Liver (tissue), 9 donors: ENCODE data around the gene ABCD3. TPM values are rescaled to one million over a fixed set of nuclear protein-coding genes. Genes with fewer than 3 reads are reported as not detected.

Experiments used
- DNase-seq: peaks from one replicate; pipeline ENCODE4 v3.0.0-alpha.2; 2017; ENCODE audit warnings: low spot score
- H3K27ac ChIP-seq, 2 donors: one replicate each; pipeline ENCODE4 v1.7.0; 2013; ENCODE audit warnings: inconsistent platforms in 2 of 2, low read length in 2 of 2, control low read depth in 1 of 2, low read depth in 1 of 2, mild to moderate bottlenecking in 1 of 2
- H3K27me3 ChIP-seq, 4 donors: one replicate each; pipeline versions ENCODE4 v1.6.1 to v1.7.0; 2013; ENCODE audit warnings: low read length in 3 of 4, inconsistent platforms in 1 of 4, mild to moderate bottlenecking in 1 of 4, moderate library complexity in 1 of 4; ENCODE audit not compliant: control insufficient read depth in 4 of 4, insufficient read depth in 4 of 4
- H3K36me3 ChIP-seq, 4 donors: one replicate each; pipeline versions ENCODE4 v1.6.1 to v1.7.0; 2013; ENCODE audit warnings: low read length in 3 of 4, mild to moderate bottlenecking in 3 of 4, low read depth in 1 of 4, moderate library complexity in 1 of 4; ENCODE audit not compliant: control insufficient read depth in 4 of 4, insufficient read depth in 3 of 4
- H3K4me1 ChIP-seq, 4 donors: one replicate each; pipeline versions ENCODE4 v1.6.1 to v1.7.0; 2013; ENCODE audit warnings: low read length in 3 of 4, mild to moderate bottlenecking in 3 of 4, moderate library complexity in 1 of 4; ENCODE audit not compliant: control insufficient read depth in 4 of 4, insufficient read depth in 4 of 4
- H3K4me3 ChIP-seq, 3 donors: one replicate each; pipeline versions ENCODE4 v1.6.1 to v1.7.0; 2013; ENCODE audit warnings: low read length in 3 of 3, control low read depth in 1 of 3, low read depth in 1 of 3, mild to moderate bottlenecking in 1 of 3
- H3K9ac ChIP-seq, 2 donors: one replicate each; pipeline ENCODE4 v1.7.0; 2013; ENCODE audit warnings: low read length in 2 of 2, mild to moderate bottlenecking in 2 of 2, moderate library complexity in 2 of 2, control low read depth in 1 of 2, low read depth in 1 of 2
- H3K9me3 ChIP-seq, 4 donors: one replicate each; pipeline versions ENCODE4 v1.6.1 to v1.7.0; 2013; ENCODE audit warnings: low read length in 3 of 4; ENCODE audit not compliant: control insufficient read depth in 4 of 4
- ATF3 ChIP-seq: IDR thresholded peaks from 2 replicates; pipeline ENCODE4 v1.6.1; 2016; ENCODE audit warnings: antibody characterized with exemption
- CTCF ChIP-seq: fragments of 150-350 bp; IDR thresholded peaks from 2 replicates; pipeline ENCODE4 v1.5.1; 2017; ENCODE audit warnings: improper control_type of control experiment, low read depth, low read length; ENCODE audit not compliant: missing input control
- EGR1 ChIP-seq, 2 donors: IDR thresholded peaks; 2 replicates each; pipeline ENCODE4 v1.6.1; 2016 to 2018; ENCODE audit warnings: antibody characterized with exemption in 2 of 2, low read depth in 2 of 2
- FOXA1 ChIP-seq: IDR thresholded peaks from 2 replicates; pipeline ENCODE4 v1.6.1; 2016; ENCODE audit warnings: antibody characterized with exemption
- GABPA ChIP-seq, 2 donors: IDR thresholded peaks in 1 of 2; conservative IDR thresholded peaks in 1 of 2; 2 replicates each; pipeline ENCODE4 v1.6.1; 2016; ENCODE audit warnings: antibody characterized with exemption in 2 of 2, mild to moderate bottlenecking in 1 of 2, moderate library complexity in 1 of 2
- HNF4A ChIP-seq, 2 donors: conservative IDR thresholded peaks; 2 replicates each; pipeline ENCODE4 v1.6.1; 2016; ENCODE audit warnings: antibody characterized with exemption in 2 of 2, mild to moderate bottlenecking in 2 of 2
- MAX ChIP-seq: IDR thresholded peaks from 2 replicates; pipeline ENCODE4 v1.6.1; 2016; ENCODE audit warnings: antibody characterized with exemption
- NR2F2 ChIP-seq: IDR thresholded peaks from 2 replicates; pipeline ENCODE4 v1.6.1; 2016; ENCODE audit warnings: antibody characterized with exemption
- REST ChIP-seq: IDR thresholded peaks from 2 replicates; pipeline ENCODE4 v1.6.1; 2016; ENCODE audit warnings: antibody characterized with exemption, mild to moderate bottlenecking
- RXRA ChIP-seq, 2 donors: IDR thresholded peaks; 2 replicates each; pipeline ENCODE4 v1.6.1; 2017 to 2018; ENCODE audit warnings: antibody characterized with exemption in 2 of 2, mild to moderate bottlenecking in 1 of 2
- SP1 ChIP-seq: IDR thresholded peaks from 2 replicates; pipeline ENCODE4 v1.6.1; 2018; ENCODE audit warnings: antibody characterized with exemption, mild to moderate bottlenecking
- TAF1 ChIP-seq: conservative IDR thresholded peaks from 2 replicates; pipeline ENCODE4 v1.6.1; 2016; ENCODE audit warnings: antibody characterized with exemption, mild to moderate bottlenecking
- YY1 ChIP-seq: IDR thresholded peaks from 2 replicates; pipeline ENCODE4 v1.6.1; 2016; ENCODE audit warnings: antibody characterized with exemption, mild to moderate bottlenecking
- ZBTB33 ChIP-seq: IDR thresholded peaks from 2 replicates; pipeline ENCODE4 v1.6.1; 2016; ENCODE audit warnings: antibody characterized with exemption
- WGBS: extraction: QIAGEN DNeasy Blood & Tissue Kit; methylation state at CpG from one replicate; pipeline ENCODE4 v1.1.7; 2013; 5-methylcytosine and 5-hydroxymethylcytosine counted together
- polyA plus RNA-seq, 2 donors: library from polyadenylated mRNA; stranded (reverse) in 1 of 2; unstranded in 1 of 2; fragments of 200-250 nt in 1 of 2; fragments of >200 nt in 1 of 2; fragmentation: Nextera tagmentation in 1 of 2; extraction: Ambion mirVana in 1 of 2; gene quantifications; one replicate each; pipeline versions ENCODE4 v1.2.1 to v1.2.3, GENCODE V29; 2013 to 2015
- total RNA-seq, 2 donors: library from RNA; depleted of rRNA; stranded (reverse); fragments of >200 nt; gene quantifications; one replicate each; pipeline ENCODE4 v1.2.3, GENCODE V29; 2014
- donor health status: healthy.
- donor health status: healthy.
- donor health status: healthy.
- donor health status: healthy.
- donor health status: healthy.

ABCD3 gene
- total and polyA plus RNA-seq, 4 donors = 49.2 to 133 (median 62.5) TPM

GRCh38 chr1:94384485-94385265 is 33.5 kb upstream of the ABCD3 start:
- TF ChIP-seq ATF3 (no peak), SP1 (no peak), GABPA (IDR thresholded peaks at IDR 0.05 in 1 of 2, conservative IDR thresholded peaks at IDR 0.05 in 1 of 2) (peak in 1 of 2 donors; percentile 21), ZBTB33 (no peak), MAX (peak; percentile 30), RXRA (IDR thresholded peaks at IDR 0.05) (peak in 1 of 2 donors; percentile 5), REST (no peak)
- WGBS = 32% methylated on average over 4 of the region's 4 CpGs
- Histone ChIP-seq H3K36me3 (no peaks in the 10 kb centered on the region), H3K4me1 (peaks cover 10 to 44% (median 33%) of the 10 kb centered on the region in 4 donors), H3K9ac (peak overlapping the region; percentile 36), H3K27me3 (no peaks in the 10 kb centered on the region), H3K4me3 (no peak overlapping the region), H3K27ac (peak overlapping the region; percentile 60 to 82), H3K9me3 (no peaks in the 10 kb centered on the region)
- no peak for DNase-seq

- WGBS = 61% methylated on average over 2 of the region's 2 CpGs
- H3K4me3 ChIP-seq = no peak overlapping the region
- no peak for DNase-seq
- no peaks in the 10 kb centered on the region for H3K27me3 ChIP-seq
- H3K9me3 ChIP-seq = no peaks in the 10 kb centered on the region
- H3K36me3 ChIP-seq = no peaks in the 10 kb centered on the region
- H3K27ac ChIP-seq = peak overlapping the region; percentile 60 to 82
- H3K9ac ChIP-seq = peak overlapping the region in 1 of 2 donors; percentile 36
- H3K4me1 ChIP-seq = peaks cover 10 to 38% (median 31%) of the 10 kb centered on the region in 4 donors
- no peak for TF ChIP-seq TAF1
- no peak for TF ChIP-seq ATF3
- no peak for TF ChIP-seq NR2F2
- no peak for TF ChIP-seq GABPA (IDR thresholded peaks at IDR 0.05 in 1 of 2, conservative IDR thresholded peaks at IDR 0.05 in 1 of 2)
- TF ChIP-seq REST = no peak
- TF ChIP-seq ZBTB33 = no peak
- TF ChIP-seq YY1 = no peak
- no peak for TF ChIP-seq CTCF
- TF ChIP-seq RXRA (IDR thresholded peaks at IDR 0.05) = no peak
- TF ChIP-seq EGR1 (IDR thresholded peaks at IDR 0.05; ENCODE audit: low read depth in 2 of 2) = no peak
- TF ChIP-seq FOXA1 = no peak
- TF ChIP-seq HNF4A (conservative IDR thresholded peaks at IDR 0.05) = no peak
Measured at GRCh38 chr1:94385308-94385929, 32.8 kb upstream of the ABCD3 start.
